HG03060 (cell line): Measurements from ENCODE around the gene FAM221A.
"Not testable (repeated sequence)": the region's sequence is repeated elsewhere in the genome, so short reads cannot be mapped to it uniquely, and the experiment has no call there.

Source experiments
- ATAC-seq: cut with Tn5 transposase; IDR thresholded peaks from one replicate; pipeline ENCODE4 v1.9.1; 2021; ENCODE audit warnings: low read depth, moderate number of reproducible peaks; ENCODE audit not compliant: unreplicated experiment

FAM221A gene

DNA sequence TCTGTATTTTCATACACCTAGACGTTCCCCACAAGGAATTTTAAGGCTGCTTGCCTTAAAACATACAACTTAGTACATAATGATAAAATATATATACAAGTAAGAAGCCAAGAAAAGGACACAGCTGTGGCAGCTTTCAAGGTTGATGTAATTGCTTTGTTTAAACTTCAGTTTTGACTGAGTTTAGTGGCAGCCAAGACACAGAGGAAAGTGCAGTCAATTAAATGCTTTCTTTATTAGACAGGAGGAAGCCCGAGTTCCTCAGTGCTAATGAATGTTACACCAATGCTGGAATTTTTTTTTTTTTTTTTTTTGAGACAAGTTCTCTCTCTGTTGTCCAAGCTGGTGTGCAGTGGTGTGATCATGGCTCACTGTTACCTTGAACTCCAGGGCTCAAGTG, 18.8 kb downstream of the FAM221A start:
- no peak for ATAC-seq

DNA sequence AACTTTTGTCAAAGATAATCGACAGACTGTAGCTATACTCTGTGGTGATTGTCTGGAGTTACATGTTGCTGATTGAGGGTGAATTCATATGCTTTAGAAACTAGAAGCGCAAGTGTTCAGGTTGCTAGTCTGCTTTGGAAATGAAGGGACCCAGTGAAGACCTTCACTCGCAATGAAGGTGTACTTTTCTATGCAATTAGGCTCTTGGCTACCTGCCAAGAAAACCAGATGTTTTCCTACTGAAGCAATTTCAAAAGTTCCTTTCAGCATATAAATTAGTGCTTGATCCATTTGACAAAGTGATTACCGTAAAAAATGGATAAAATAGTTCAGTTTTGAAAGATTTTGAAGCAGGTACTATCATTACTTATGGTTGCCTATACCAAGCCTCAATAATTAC, 20.0 kb downstream of the FAM221A start:
- ATAC-seq = no peak

DNA sequence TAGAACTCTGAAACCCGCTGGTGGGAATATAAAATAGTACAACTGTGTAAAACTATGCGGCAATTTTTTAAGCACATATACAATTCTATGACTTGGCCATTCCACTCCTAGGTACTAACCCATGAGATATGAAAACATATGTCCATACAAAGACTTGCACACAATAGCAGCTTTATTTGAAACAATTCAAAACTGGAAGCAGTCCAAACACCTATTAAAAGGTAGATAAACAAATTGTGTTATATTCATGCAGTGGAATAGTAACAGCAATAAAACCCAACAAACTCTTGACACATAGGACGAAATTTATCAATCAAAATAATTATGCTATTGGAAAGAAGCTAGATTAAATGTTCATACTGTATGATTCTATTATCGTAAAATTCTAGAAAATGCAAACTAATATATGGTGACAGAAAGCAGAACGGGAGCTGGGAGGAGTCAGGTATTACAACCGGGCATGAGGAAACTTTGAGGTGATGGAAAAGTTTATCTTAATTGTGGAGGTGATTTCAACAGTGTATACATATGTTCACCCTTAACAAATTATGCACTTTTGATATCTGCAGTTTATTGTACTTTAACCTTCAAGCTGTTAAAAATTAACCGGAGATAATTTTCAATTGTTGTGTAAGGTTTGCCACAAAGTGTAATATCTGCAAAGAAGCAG, 29.2 kb downstream of the FAM221A start:
- no peak for ATAC-seq

DNA sequence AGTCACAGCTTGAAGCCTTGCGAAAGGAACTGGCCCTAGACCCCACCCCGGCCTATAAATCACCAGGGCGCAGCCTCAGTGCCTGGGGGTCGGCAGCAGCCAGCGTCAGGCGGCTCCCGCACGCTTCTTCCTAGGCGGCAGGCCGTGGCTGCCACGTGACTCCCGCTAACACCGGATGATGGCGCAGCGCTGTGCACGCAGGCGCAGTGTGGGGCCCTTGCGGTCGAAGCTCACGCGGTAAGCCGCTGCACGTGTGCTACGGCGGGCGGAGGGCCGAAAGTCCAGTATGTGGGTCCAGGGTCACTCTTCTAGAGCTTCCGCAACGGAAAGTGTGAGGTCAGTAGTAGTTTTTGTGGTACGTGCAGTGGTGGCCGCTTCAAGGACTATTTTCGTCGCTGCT, 30.0 kb downstream of the FAM221A start, which contains the start of gene STK31:
TSS of gene STK31 (plus strand) at position 220 of the 400 bp plus-strand sequence. CDS start at position 287, 67 bp downstream.
- no peak for ATAC-seq

GRCh38 chr7:23712368-23713284, 32.6 kb downstream of the FAM221A start:
- no peak for ATAC-seq

DNA sequence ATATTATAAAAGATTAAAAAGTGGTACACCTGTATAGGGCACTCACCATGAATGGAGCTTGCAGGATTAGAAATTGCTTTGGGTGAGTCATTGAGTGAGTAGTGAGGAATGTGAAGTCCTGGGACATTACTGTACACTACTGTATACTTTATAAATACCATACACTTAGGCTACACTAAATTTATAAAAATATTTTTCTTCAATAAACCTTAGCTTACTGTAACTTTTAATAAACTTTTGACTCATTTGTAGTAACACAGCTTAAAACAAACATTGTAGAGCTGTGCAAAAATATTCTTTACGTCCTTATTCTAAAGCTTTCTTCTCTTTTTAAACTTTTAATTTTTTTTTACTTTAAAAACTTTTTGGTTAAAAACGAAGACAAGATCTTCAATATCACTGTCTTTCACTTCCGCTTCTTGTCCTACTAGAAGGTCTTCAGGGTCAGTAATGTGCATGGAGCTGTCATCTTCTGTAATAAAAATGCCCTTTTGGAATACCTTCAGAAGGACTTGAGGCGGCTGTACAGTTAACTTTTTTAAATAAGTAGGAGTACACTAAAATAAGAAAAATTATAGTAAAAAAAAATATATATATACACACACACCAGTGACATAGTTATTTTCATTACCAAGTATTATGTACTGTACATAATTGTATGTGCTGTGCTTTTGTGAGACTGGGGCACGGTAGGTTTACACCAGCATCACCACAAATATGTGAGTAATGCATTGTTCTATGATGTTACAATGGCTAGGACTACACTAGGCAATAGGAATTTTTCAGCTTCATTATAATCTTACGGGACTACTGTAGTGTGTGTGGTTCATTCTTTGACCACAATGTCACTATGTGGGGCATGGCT, 33.5 kb downstream of the FAM221A start:
- no peak for ATAC-seq

- ATAC-seq = no peak
Measured at GRCh38 chr7:23714150-23714464, 34.1 kb downstream of the FAM221A start.

DNA sequence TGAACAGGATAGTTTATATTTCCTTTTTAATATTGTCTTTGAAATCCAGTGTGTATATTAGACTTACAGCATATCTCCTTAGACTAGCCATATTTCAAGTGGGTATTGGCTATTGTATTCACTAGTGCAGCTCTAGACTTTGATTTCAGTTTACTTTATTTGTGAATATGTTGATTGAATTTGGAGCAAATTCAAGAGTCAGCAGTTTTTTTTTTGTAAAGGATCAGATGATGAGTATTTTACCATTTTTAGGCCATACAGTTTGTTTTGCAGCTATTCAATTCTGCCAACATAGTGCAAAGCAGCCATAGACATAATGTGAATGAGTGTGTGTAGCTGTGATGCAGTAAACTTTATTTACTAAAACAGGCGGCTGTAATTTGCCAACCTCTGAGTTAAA, 34.6 kb downstream of the FAM221A start:
- no peak for ATAC-seq

DNA sequence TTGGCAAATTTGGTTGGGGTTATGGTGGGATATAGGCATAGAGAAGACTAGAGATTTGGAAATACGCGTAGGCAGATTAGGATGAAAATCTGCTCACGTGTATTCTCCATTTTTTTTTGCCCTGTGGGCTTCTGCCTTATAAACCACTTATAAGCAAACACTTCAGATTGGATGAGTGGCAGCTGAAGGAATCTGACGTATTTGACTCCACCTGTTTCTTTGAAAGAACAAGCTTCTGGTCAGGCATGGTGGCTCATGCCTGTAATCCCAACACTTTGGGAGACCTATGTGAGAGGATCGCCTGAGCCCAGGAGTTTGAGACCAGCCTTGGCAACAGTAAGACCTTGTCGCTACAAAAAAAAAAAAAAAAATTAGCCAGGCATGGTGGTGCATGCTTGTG, 35.1 kb downstream of the FAM221A start:
- ATAC-seq = no peak

- ATAC-seq = no peak
Measured at GRCh38 chr7:23717788-23718187, 37.8 kb downstream of the FAM221A start.

- ATAC-seq = no peak
Measured at GRCh38 chr7:23721456-23721855, 41.5 kb downstream of the FAM221A start.

GRCh38 chr7:23722587-23723216, 42.7 kb downstream of the FAM221A start:
- not testable (repeated sequence) for ATAC-seq

DNA sequence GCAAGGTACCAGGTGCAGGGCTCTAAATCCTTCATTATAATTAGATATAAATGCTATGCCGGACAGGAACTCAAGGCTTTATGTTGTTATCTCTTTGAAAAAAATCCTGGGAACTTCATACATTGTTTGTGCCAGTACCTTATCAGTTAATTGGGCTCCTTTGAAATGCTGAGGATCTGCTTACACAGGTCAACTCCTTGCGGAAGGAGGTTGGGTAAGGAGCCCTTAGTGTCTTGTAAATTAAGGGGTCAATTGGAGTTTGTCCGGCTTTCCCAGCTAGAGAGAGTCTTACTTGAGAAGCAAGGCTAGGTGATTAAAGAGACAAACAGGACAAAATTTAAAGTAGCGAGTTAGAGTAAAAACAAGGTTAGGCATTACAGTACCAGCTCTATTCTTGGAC, 44.1 kb downstream of the FAM221A start:
- not testable (repeated sequence) for ATAC-seq

- ATAC-seq = no peak
Measured at GRCh38 chr7:23742051-23742450, 62.1 kb downstream of the FAM221A start.

DNA sequence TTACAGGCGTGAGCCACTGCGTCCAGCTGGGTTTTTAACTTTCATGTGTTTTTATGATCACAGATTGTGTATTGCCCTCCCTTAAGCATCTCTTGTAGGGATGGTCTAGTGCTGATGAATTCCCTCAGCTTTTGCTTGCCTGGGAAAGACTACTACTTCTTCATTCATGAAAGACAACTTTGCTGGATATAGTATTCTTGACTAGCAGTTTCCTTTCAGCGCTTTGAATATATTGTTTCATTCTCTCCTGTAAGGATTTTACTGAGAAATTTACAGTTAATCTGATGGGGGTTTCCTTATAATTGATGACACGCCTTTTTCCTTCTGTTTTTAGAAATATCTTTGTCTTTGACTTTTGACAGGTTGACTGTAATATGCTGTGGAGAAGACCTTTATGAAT, 63.2 kb downstream of the FAM221A start:
- no peak for ATAC-seq

DNA sequence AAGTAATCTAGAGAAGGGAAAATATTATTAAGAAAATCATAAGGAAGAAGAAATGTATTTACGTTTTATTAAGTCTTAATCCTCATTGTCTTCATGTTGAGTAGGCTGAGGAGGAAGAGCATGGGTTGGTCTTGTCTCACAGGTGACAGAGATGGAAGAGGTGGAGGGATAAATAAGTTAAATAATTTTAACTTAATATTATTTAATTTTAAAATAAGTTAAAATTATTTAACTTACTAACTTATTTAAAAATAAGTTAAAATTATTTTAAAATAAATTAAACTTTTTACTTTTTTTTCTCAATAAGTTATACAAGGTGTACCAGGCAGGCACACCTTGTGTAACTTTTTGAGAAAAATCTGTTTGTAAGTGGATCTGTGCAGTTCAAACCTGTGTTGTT, 66.6 kb downstream of the FAM221A start:
- ATAC-seq = no peak

- no peak for ATAC-seq
Measured at GRCh38 chr7:23751852-23752251, 71.9 kb downstream of the FAM221A start.
